NK-92 (cell line): Measurements from ENCODE around the gene GALR3.

Experiments
- DNase-seq: peaks from one replicate; lab custom pipeline; 2025; ENCODE audit not compliant: unreplicated experiment; lab: John Stamatoyannopoulos, UW

The GALR3 gene

GRCh38 chr22:37822079-37822833, 926 bp upstream of the GALR3 start:
- no peak for DNase-seq

- no peak for DNase-seq
Observed at GRCh38 chr22:37824674-37825641, 1.8 kb downstream of the GALR3 start.

- DNase-seq, result no peak
Observed at GRCh38 chr22:37827056-37827455, 3.9 kb downstream of the GALR3 start.

- no peak for DNase-seq
Observed at GRCh38 chr22:37830093-37830842, 7.1 kb downstream of the GALR3 start.

- no peak for DNase-seq
Observed at GRCh38 chr22:37831472-37831871, 8.3 kb downstream of the GALR3 start.

- DNase-seq, result no peak
Observed at GRCh38 chr22:37832022-37832857, 9.1 kb downstream of the GALR3 start.

GRCh38 chr22:37842015-37842793, 19.0 kb downstream of the GALR3 start:
- DNase-seq, result no peak

- DNase-seq, result no peak
Observed at GRCh38 chr22:37843741-37844089, 20.5 kb downstream of the GALR3 start.

GRCh38 chr22:37844904-37845329, 21.7 kb downstream of the GALR3 start:
- DNase-seq, result no peak

GRCh38 chr22:37846433-37846832, 23.3 kb downstream of the GALR3 start:
- no peak for DNase-seq

- no peak for DNase-seq
Observed at GRCh38 chr22:37848587-37849088, 25.5 kb downstream of the GALR3 start.

- DNase-seq, result no peak
Observed at GRCh38 chr22:37849089-37849751, 26.0 kb downstream of the GALR3 start, which contains the start of gene EIF3L. TSS of gene EIF3L (plus strand) at chr22:37849419. CDS start at chr22:37849450, 31 bp downstream.

GRCh38 chr22:37850801-37851200, 27.6 kb downstream of the GALR3 start:
- DNase-seq, result no peak

- no peak for DNase-seq
Observed at GRCh38 chr22:37852418-37852817, 29.2 kb downstream of the GALR3 start.

- DNase-seq, result no peak
Observed at GRCh38 chr22:37854946-37855345, 31.8 kb downstream of the GALR3 start.

GRCh38 chr22:37855462-37855861, 32.3 kb downstream of the GALR3 start:
- DNase-seq, result no peak

- no peak for DNase-seq
Observed at GRCh38 chr22:37860796-37861421, 37.7 kb downstream of the GALR3 start.

GRCh38 chr22:37862570-37863325, 39.6 kb downstream of the GALR3 start:
- no peak for DNase-seq
